Measurements from ENCODE around the gene HECW1.
"Not testable (repeated sequence)": the region's sequence is repeated elsewhere in the genome, so short reads cannot be mapped to it uniquely, and the experiment has no call there.

The HECW1 gene

DNA sequence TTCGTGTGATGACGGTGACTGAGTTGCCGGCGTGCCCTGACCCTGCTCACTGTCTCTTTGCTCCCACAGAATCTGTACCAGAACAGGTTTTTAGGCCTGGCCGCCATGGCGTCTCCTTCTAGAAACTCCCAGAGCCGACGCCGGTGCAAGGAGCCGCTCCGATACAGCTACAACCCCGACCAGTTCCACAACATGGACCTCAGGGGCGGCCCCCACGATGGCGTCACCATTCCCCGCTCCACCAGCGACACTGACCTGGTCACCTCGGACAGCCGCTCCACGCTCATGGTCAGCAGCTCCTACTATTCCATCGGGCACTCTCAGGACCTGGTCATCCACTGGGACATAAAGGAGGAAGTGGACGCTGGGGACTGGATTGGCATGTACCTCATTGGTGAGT, 199.2 kb downstream of the HECW1 start:
- no peak for ATAC-seq

DNA sequence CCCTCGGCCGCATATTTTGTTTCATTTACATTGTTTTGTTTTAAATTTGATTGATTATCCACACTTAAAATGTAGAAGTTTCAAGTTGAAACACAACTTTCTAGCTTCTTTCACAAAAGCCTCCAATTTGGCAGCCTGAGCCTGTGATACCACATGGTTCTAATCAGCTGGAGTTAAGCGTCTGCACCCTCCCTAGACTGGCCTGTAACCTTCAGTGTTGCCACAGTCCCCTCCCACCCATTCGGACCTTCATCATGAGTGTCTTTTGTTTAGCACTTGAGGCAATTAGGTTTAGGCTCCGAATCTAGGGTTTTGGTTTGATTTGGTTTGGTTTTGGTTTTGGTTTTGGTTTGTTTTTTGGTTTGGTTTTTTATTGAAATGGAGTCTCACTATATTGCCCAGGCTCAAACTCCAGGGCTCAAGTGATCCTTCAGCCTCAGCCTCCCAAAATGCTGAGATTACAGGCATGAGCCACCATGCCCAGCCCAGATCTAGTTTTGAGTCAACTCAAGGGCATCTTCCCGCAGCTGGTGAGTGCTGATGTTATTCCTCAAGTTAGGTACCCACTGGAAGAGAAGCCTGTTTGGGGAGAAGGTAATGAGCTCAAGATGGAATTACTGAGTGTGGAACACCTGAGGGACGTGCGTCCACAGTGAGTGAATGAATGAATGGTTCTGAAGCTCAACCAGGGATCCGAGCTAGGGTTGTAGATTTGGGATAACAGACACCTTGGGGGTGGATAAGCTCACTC, 201.4 kb downstream of the HECW1 start:
- ATAC-seq, result peak; percentile 25 to 37

DNA sequence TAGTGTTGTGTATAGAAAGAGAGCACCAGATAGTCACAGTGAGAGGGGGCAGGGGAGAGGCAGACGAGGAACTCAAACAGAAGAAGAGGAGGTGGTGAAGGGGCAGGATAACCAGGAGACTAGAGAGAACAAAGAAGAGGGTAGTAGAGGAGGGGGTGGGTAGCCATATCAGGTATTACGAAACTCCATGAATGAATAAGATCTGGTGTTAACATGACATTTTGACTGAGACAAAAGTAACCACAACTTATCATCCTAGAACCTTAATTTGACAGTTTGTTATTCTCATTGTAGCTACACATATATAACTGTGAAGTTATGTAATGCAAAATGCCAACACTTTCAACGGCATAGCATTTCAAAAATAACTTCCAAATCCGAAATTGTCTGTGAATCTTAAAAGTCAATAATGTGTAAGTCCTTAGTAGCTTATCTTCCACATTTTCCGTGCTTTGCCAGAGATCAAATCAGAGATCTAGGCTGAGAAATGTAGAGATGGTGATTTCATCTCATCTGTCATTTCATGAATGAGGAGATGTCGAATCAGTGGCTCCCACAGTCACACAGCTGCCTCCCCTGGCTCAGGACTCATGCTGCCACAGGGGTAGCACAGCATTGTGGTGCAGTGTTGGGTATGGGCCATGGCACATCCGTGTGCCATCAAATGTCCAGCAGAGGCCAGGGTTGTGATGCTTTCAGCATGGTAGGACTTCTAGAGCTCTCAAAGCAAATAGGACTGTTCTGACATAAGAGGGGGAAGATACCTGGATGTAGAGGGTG, 202.1 kb downstream of the HECW1 start:
- peak; percentile 83 to 87 for ATAC-seq

DNA sequence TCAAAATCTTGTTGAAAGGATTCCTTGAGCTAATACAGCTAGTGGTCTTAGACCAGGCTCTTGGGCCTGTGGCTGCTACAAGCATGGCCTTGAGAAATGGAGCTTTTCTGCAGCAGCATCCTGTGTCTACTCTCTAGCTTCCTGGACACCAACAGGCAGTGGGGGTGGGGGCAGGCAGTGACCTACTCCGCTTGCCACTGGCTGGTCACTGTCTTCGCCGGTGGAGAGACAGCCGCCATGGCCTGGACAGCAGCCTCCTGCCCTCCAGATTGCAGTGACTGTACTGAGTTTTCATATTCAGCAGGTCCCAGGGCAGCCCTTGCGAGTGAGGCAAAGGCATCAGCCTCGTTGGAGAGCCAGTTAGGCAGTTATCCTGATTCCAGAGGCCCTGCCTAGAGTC, 204.6 kb downstream of the HECW1 start:
- no peak for ATAC-seq

DNA sequence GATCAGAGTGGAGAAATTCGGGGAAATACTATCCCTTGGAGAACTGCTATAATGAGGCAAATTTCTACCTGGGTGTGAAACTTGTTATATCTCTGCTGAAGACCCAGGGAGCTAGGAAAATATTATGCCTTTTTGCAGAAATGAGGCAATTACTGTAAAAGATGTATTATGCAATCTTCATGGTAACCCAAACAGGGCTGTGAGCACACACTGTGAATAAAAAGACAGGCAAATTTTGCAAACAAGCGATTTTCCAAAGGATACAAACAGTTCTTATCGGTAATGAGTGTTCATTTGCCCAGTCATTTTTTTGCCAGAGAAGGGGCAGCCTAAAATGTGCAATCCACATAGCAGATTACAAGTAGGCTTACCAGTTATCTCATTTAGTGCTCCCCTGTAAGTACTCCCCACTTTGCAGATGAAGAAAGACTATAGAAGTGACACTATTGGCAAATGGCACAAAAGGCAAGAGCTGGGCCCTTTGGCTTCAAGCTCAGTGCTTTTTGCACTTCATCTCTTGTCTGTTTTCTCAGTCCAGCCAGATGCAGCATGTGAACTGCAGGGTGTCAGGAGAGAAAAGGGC, 205.8 kb downstream of the HECW1 start:
- no peak for ATAC-seq

DNA sequence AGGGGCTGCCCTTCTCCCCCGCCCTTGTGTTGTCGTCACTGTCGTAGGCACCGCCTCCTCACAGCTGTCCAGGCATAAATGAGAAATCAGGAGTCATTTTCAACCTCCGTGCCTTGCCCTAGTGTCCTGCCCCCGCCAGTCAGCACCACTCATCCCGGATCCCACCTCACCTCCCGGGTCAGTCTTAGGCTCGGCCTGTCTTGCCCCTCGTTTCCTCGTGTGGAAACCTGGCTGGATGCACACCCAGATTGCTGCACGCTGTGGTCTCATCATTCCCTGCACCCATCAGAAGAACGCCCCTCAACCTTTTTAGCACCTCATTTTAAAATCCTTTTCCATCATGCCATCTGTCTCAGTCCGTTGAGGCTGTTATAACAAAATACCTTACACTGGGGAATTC, 213.1 kb downstream of the HECW1 start:
- no peak for ATAC-seq

DNA sequence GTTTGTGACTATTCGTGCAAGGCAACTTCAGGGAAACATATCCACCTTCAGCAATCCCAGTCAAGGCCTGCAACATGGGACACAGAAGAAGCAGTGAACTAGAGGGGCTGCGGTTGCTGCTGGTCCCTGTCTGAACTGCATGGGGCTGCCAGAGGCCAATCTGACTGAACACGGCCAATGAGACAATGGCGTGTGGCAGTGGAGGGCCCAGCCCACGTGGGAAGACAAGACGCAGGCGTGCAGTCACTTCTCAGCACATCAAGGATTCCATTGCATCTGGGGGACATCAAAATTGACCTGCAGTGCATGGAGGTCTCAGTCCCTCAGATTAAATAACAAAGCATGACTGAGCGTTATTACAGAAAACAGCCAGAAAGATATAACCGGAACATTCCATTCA, 215.9 kb downstream of the HECW1 start:
- no peak for ATAC-seq

DNA sequence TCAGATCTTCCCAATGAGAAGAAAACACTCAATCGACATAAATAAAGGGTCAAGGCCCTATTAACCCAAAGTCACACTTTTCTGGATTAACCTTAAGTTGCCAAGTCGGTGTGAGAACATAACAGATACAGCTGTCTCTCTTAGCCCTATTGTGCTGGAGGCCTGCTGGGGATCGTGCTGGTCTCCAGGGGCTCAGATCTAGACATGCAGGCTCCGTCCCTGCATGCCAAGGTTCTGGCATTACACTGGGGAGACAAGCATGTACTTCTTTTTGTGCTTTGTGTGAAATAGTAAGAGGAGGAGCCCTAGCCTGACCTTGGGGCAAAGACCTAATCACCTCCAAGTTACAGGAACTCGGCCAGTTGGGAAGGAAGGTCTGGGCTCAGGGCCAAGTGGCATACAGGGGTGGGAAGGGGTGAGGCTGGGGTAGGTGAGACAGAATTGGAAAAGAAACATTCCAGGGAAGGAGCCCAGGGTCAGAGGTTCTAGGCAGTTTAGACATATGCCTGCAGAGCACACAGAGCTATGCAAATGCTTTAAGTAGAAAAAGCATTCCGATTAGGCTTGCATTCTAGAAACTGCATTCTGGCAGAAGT, 216.4 kb downstream of the HECW1 start:
- ATAC-seq, result no peak

DNA sequence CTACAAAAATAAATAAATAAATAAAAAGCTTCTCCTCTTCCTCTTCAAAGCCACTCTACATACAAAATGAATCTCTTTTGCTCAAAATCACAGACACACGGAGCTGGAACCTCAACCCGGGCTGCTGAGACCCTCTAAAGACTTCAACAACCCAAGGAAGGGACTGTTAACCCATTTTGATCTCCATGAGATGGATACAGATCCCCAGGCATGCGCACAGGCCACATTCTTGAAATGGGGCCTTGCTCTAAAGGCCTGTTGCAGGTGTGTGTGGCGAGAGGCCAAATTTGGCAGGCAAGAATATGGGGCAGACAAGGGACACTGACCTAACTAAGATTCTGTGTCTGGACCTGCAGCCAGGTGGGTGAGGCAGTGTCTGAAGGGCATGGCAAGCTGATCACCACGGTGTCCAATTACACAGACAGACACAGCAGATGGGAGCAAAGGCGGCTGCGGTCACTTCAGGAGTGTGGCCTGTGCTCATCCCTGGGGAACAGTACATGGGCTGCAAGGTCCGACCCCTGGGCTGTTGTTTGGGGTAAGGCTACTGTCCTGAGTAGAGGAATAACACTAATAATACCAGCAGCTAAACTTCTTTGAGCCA, 219.8 kb downstream of the HECW1 start:
- ATAC-seq, result no peak

DNA sequence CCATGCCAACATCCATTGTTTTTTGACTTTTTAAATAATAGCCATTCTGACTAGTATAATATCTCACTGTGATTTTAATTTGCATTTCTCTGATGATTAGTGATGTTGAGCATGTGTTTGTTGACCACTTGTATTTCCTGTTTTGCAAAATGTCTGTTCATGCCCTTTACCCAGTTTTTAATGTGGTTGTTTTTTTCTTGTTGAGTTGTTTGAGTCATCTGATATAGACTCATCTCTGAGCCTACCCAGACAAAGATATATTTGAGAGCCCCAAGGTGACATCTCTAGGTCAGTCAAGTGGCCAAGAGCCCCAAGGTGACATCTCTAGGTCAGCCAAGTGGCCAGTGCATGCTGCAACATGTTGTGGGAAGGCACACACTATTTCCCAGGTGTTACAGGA, 224.7 kb downstream of the HECW1 start:
- peak in 1 of 2 donors; percentile 24 for ATAC-seq

DNA sequence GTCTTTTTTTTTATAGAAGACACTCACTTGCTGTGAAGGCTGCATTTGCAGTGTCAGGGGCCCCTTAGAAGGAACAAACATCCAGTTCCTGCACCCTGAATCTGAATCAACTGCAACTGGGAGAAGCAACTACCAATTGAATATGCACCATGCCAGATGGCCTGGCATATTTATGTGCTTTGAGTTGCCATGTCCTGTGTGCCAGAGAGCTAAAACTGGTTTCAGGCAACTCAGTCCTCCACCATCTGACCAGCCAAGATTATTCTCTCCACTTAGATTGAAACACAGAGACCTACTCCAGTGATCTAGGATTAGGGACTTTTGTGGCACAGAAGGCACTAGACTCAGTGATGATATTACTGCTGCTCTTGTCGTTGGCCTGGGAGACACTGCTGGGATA, 225.4 kb downstream of the HECW1 start:
- ATAC-seq, result no peak

DNA sequence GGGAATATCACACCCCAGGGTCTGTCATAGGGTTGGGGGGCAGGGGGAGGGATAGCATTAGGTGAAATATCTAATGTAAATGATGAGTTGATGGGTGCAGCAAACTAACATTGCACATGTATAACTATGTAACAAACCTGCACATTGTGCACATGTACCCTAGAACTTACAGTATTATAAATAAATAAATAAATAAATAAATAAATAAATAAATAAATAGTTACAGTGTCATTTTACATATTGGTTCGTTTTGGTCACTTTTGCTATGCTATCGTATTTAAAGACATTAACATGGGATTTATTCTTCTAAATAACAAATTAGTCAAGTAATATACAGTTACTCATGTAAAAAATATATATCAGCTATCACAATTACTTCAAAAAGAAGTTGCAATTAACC, 228.7 kb downstream of the HECW1 start:
- ATAC-seq, result no peak

DNA sequence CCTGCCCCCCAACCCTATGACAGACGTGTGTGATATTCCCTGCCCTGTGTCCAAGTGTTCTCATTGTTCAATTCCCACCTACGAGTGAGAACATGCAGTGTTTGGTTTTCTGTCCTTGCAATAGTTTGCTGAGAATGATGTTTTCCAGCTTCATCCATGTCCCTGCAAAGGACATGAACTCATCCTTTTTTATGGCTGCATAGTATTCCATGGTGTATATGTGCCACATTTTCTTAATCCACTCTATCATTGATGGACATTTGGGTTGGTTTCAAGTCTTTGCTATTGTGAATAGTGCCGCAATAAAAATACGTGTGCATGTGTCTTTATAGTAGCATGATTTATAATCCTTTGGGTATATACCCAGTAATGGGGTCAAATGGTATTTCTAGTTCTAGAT, 231.0 kb downstream of the HECW1 start:
- ATAC-seq, result not testable (repeated sequence)

DNA sequence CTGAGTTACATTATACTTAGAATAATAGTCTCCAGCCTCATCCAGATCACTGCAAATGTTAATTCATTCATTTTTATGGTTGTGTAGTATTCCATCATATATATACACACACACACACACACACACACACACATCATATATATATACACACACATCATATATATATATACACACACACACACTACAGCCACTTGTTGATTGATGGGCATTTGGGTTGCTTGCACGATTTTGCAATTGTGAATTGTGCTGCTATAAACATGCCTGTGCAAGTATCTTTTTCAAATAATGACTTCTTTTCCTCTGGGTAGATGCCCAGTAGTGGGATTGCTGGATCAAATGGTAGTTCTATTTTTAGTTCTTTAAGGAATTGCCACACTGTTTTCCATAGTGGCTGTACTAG, 233.2 kb downstream of the HECW1 start:
- not testable (repeated sequence) for ATAC-seq

DNA sequence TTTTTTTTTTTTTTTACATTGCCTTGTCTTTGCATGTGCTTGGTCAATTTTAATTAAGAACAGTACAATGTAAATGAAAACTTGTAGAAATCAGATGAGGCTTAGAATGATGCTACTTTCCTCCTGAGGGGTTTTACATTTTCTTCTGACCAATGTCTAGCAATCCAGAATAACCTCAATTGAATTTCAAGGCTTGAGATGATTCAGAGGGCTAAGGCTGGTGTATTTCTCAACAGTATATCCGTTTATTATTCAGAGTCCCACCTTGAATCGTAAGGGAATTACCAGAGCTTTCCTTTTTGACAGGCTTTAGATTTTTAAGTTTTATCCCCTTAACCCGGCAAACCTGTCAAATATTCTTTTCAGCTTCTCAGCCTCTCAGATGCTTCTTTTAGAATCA, 239.2 kb downstream of the HECW1 start:
- ATAC-seq, result no peak

DNA sequence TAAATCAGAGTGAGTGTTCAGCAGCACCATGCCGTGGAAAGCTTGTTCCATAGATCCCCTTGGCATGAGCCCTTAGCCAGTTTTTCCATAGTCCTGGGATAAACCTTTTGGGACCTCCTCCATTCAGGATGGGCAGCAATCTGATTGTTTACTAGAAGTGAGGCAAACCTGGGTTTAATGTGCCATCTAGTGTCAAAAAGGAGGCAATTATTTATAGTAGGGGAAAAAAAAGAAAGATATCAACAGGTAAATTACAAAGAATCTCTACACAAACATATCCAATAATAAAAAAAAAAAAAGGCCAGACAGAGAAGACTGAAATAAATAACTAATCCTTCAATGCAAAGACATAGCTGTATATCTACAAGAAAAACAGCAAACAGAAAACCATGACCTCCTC, 241.5 kb downstream of the HECW1 start:
- no peak for ATAC-seq

DNA sequence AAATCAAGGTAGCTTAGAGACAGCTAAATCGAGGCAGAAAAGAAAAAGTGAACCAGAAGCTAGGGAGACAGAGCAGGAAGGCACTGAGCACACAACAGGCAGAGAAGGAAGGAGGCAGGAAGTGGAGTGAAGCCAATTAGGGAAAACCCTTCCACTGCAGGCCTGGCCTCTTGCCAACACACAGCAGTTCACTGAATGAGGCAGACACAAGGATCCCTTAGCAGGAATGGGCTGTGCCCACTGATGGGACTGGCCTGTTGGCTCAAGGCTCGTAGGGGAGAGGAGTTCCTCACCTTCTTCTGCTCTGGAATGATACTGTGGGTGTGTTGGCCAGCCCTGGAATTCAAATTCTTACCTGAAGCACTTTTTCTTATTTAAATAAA, 250.2 kb downstream of the HECW1 start:
- no peak for ATAC-seq

DNA sequence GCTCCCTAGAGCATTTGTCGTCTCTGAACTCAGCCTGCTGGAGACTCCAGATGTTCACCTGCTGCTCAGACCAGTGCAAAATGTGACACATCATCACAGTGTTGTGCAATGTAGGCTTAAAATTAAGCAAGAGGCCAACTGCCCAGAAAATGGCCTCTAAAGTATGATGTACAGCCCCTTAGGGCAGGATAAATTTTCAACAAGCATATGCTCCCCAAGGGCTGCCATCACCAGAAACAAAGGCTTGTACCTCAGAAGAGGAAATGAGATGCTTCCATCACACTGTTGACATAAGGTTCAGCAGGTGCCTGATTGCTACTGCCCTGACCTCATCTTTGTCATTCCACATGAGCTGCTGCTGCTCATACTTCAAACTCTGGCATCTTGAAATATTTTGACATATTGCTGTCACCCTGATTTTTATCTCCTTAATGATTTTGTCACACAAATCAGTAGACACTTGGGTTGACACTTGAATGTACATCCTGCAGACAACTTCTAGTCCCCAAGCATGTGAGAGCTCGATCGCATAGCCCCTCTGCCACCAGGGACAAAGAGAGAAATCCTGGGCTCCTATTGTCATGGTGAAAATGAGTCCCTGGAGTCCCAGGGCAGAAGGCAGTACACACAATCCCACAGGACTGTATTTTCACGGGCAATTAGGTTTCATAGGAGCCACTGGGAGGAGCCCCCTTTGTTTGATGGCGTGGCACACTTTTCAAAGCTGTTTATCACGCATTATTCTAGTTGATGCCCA, 250.8 kb downstream of the HECW1 start:
- ATAC-seq, result no peak

DNA sequence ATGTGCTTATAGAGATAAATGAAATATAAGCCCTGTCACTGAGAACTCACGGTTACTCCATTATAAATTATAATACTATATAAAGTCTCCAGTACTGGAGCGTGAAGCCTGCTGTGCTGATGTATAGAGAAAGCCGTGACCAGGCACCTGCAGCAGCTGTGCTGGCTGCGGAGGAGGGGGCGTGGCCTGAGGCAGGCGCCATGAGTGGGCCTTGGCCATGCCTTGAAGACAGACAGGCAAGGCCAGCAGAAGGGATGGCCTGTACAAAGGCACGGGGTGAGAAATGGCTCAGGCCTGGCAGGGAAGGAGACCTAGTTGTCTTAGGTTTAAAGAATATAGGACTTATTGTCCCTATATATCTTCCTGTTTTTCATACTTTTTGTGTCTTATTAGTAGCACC, 251.9 kb downstream of the HECW1 start:
- no peak for ATAC-seq

DNA sequence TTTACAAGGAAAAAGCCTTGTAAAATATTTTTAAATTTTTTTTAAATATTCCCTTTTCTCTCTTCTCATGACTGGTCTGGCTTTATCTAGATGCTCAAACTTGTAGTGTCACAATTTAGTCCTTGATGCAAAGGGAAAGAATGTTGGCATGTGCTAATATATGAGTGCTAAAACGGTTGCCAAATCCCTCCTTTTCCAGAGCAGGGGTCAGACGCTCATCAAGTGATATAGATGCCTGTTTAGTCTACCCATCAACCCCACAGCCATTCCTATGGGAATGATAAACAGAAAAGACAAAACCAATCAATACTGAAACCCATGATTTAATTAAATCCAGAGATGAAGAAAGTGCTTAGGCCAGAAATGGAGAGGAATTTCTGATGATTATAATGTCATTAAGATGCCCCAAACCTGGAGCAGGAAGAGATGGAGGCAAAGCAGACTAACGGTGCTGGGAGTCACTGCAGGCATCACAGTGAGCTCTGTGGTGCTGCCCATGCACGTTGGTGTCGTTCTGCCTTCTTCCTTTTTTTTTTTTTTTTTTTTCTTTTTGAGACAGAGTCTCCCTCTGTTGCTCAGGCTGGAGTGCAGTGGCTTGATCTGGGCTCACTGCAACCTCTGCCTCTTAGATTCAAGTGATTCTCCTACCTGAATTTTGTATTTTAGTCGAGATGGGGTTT, 260.4 kb downstream of the HECW1 start:
- ATAC-seq, result no peak

DNA sequence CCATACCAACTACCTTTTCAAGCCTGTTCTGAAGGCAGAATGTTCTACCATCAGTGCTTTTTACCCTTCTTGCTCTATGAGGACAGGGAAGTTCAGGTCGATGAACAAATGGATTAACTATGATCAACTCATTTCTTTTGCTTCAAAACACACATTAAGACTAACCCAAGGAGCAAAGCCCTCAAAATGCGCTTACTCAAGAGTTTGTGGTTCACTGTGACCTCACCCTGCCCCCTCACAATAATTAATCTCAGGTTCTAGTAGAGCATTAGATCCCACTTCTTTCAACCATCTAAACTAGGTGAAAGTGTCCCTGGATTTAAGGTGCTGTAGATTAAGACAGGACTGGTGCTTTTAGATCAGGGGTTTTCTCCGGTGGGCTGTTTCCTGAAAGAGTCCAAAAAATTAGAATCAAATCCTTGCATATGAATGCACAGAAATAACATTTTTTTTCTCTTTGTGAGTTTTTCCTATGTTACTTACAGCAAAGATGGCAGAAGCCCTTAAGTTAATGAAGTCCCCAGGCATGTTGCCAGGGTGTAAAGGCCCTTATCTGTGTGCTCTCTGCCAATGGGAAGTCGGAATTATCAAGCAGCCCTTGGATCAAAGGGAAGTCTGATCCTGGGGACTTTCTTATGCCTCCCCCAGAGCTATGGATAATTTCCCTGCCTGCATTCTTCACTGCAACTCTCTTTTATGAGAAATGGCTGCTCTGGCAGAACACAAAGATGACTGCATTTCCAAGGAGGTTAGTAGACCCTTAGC, 264.9 kb downstream of the HECW1 start:
- ATAC-seq, result no peak

Data from activated CD4-positive, CD25-positive, alpha-beta regulatory T cell treated with anti-CD3 and anti-CD28 coated beads, Interleukin-2, amount 50 U/mL, for 24 hours (primary cell).